Subcutaneous adipose tissue (tissue), 4 donors: ENCODE data around the gene COL18A1. TPM values are rescaled to one million over a fixed set of nuclear protein-coding genes. Genes with fewer than 3 reads are reported as not detected.

Source experiments
- CTCF ChIP-seq: fragments of 450-650 bp; IDR thresholded peaks from one replicate; pipeline ENCODE4 v1.5.1; 2016; ENCODE audit warnings: low read depth, mild to moderate bottlenecking, control low read depth, antibody characterized with exemption, moderate library complexity
- total RNA-seq, 4 donors: library from RNA; depleted of rRNA; stranded (reverse); fragments of >200 nt; gene quantifications; one replicate each; pipeline ENCODE4 v1.1.0, GENCODE V29; 2016

COL18A1 gene
- total RNA-seq, 4 donors from 2014 or later, result 33.4 to 102 (median 66.7) TPM

- TF ChIP-seq CTCF, result no peak
These were observed 6.2 kb downstream of the COL18A1 start for GRCh38 chr21:45410865-45411809.

- no peak for TF ChIP-seq CTCF
These were observed 6.8 kb downstream of the COL18A1 start for GRCh38 chr21:45411810-45412206.

- TF ChIP-seq CTCF, result no peak
These were observed 7.5 kb downstream of the COL18A1 start for GRCh38 chr21:45412491-45412890.

- no peak for TF ChIP-seq CTCF
These were observed 8.1 kb downstream of the COL18A1 start for GRCh38 chr21:45412909-45413611.

GRCh38 chr21:45413922-45414321, 9.0 kb downstream of the COL18A1 start:
- TF ChIP-seq CTCF, result no peak

GRCh38 chr21:45414396-45415187, 9.6 kb downstream of the COL18A1 start:
- TF ChIP-seq CTCF, result no peak
